Stimulated activated memory B cell treated with anti-CD40 and anti-IgM and Interleukin-4, amounts not matched to agents 10 μg/mL and 1 μg/mL and 100 μg/mL, for 72 hours (primary cell): ENCODE results near the gene TNFSF15.

Source experiments
- ATAC-seq: fragments of 150-1000 bp; cut with Tn5 transposase; 2 replicates; pipeline ENCODE4 v1.10.0; 2021
- H3K27ac Mint-ChIP-seq: one replicate; pipeline ENCODE4 v1.8.0; 2022; ENCODE audit warnings: mild to moderate bottlenecking, mixed read lengths
- H3K27me3 Mint-ChIP-seq: one replicate; pipeline ENCODE4 v1.8.0; 2022; ENCODE audit warnings: mixed read lengths
- H3K36me3 Mint-ChIP-seq: one replicate; pipeline ENCODE4 v1.8.0; 2022; ENCODE audit warnings: mixed read lengths
- H3K4me1 Mint-ChIP-seq: one replicate; pipeline ENCODE4 v1.8.0; 2022; ENCODE audit warnings: mixed read lengths
- H3K4me3 Mint-ChIP-seq: one replicate; pipeline ENCODE4 v1.8.0; 2022; ENCODE audit warnings: mild to moderate bottlenecking, moderate library complexity, mixed read lengths
- H3K9me3 Mint-ChIP-seq: one replicate; pipeline ENCODE4 v1.8.0; 2022; ENCODE audit warnings: mixed read lengths

Gene TNFSF15

DNA sequence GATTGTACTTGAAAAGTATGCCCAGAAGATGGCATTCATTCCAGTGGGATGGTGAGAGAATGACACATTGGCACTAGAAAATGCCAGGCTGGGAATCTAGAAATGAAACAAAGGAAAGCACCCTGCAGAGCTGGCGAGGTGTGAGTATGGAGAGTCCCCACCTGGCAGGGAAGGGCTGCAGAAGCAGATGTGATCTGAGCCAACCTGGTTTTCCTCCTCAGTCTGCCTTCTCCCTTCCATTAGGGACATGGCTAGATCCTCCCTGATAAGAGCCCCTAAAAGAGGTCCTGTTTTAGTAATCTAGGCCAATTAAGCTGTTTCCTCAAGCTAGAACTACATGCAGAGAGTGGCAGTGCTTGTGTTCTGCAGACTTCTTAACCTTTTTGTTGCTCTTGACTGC lies 24.7 kb upstream of the TNFSF15 start:
- H3K27ac Mint-ChIP-seq = no peak overlapping the region
- peaks cover 19% of the 10 kb centered on the region for H3K27me3 Mint-ChIP-seq
- no peak overlapping the region for H3K4me3 Mint-ChIP-seq
- peaks cover 6% of the 10 kb centered on the region for H3K4me1 Mint-ChIP-seq
- H3K36me3 Mint-ChIP-seq = no peaks in the 10 kb centered on the region
- no peaks in the 10 kb centered on the region for H3K9me3 Mint-ChIP-seq
- ATAC-seq = no peak

DNA sequence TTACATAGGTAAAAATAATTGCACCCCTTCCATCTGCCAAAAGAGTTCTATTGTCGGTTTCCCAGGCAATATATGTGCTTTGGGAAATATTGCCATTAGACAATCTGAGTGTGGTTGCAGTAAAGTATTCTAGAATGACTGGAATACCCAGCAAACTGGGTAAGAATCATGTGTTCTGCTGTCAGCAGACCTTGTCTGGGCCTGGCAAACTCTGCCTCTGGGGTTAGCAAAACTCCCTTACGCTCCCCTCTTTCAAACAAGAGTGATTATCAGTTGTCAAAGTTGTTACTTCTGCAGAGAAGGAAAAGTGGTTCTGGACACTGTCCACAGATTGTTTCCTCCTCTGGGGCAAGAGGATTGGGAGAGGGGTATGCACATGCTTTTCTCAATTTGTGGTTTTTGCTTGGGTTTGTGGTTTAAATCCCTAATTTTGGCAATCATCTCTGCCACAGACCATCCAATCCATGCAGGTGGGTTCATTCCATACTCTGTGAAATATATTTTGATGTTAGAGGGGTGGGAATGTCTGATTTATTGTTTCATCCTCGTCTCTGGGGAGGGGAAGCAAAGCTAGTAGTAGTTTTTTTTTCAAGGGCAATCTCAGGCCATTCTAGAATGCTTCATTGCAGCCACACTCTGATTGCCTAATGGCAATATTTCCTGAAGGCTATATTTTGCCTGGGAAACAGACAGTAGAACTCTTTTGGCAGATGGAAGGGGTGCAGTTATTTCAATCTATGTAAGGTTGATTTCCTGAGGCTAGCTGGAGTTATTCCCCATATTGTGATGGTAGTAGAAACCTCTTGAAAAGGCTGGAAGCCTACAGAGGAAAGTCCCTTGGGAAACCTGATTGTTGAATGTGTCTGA lies 24.0 kb upstream of the TNFSF15 start:
- Mint-ChIP-seq H3K4me3 (no peak overlapping the region), H3K27me3 (peaks cover 19% of the 10 kb centered on the region), H3K4me1 (peaks cover 6% of the 10 kb centered on the region), H3K36me3 (no peaks in the 10 kb centered on the region), H3K9me3 (no peaks in the 10 kb centered on the region), H3K27ac (no peak overlapping the region)
- ATAC-seq = no peak

DNA sequence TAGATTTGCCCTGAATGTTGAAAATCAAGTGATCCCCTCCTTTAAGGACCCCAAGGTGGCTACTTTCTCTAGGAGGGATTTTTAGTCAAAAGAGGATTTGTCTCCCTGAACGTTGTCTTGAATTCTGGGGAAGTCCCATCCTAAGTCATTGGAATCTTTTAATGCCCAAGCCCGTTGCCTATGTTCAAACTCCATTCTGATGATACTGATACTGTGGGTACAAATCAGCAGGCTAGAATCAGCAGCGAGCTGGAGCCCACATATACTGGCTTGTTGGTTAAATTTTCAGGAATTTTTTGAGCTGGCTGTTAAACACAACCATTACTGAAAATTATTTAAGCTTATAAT lies 22.4 kb upstream of the TNFSF15 start:
- Mint-ChIP-seq H3K36me3 (no peaks in the 10 kb centered on the region), H3K4me1 (peaks cover 6% of the 10 kb centered on the region), H3K4me3 (no peak overlapping the region), H3K27me3 (peaks cover 19% of the 10 kb centered on the region), H3K9me3 (no peaks in the 10 kb centered on the region), H3K27ac (no peak overlapping the region)
- ATAC-seq = no peak

GRCh38 chr9:114827641-114828302 lies 21.9 kb upstream of the TNFSF15 start:
- peak; percentile 68 for ATAC-seq
- Mint-ChIP-seq H3K27me3 (peaks cover 17% of the 10 kb centered on the region), H3K4me1 (peaks cover 6% of the 10 kb centered on the region), H3K9me3 (no peaks in the 10 kb centered on the region), H3K27ac (no peak overlapping the region), H3K36me3 (no peaks in the 10 kb centered on the region), H3K4me3 (no peak overlapping the region)

DNA sequence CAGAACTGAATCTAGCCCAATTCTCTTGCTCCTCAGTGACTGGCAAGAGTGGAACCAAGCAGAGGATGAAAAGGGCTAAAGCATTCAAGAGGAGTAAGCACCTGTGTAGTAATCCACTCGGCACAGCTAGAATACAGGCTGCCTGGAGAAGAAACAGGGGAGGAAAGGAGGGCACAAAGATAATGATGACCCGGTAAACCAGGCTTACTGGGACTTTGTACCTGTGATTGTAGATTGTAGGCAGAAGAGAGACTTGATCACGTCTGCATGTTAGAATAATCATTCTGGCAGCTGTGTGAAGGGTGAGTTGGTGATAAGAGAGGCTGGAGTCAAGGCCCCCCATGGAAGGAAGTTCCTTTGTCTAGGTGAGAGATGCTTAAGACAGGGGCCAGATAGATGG lies 20.6 kb upstream of the TNFSF15 start:
- no peak overlapping the region for H3K27ac Mint-ChIP-seq
- H3K9me3 Mint-ChIP-seq = no peaks in the 10 kb centered on the region
- no peak for ATAC-seq
- peaks cover 3% of the 10 kb centered on the region for H3K27me3 Mint-ChIP-seq
- no peak overlapping the region for H3K4me3 Mint-ChIP-seq
- H3K36me3 Mint-ChIP-seq = no peaks in the 10 kb centered on the region
- peaks cover 12% of the 10 kb centered on the region for H3K4me1 Mint-ChIP-seq

DNA sequence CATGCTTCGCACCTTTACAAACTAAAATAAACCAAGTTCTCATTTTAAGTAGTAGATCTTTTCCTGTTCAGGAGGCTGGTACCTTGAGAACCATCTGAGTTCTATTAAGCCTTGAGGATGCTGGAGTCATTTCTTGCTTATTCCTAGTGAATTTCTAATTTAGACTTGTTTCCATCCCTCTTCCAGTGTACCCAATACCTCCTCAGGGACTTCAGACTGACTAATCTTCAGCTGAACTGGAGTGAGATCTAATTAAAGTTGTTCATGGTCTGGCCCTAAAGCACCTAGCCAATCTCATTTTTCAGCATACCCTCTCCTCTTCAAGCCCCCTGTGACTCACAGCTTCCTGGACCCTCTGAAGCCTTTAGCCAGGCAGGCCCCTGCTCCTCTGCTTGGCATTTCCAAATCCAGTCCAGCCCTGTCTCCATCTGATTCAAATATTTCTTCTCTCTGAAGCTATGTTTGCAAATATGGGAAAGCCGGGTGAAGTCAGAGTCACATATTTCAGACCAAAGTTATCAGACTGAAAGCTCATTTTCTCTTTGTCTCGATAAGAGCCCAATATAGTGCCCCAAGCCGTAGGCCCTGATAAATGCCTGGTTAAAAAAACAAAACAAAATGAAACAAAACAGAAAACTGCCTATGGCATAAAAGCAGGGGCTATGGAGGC lies 19.4 kb upstream of the TNFSF15 start:
- no peak for ATAC-seq
- Mint-ChIP-seq H3K4me1 (peaks cover 12% of the 10 kb centered on the region), H3K27me3 (peaks cover 7% of the 10 kb centered on the region), H3K4me3 (no peak overlapping the region), H3K36me3 (no peaks in the 10 kb centered on the region), H3K27ac (no peak overlapping the region), H3K9me3 (no peaks in the 10 kb centered on the region)

DNA sequence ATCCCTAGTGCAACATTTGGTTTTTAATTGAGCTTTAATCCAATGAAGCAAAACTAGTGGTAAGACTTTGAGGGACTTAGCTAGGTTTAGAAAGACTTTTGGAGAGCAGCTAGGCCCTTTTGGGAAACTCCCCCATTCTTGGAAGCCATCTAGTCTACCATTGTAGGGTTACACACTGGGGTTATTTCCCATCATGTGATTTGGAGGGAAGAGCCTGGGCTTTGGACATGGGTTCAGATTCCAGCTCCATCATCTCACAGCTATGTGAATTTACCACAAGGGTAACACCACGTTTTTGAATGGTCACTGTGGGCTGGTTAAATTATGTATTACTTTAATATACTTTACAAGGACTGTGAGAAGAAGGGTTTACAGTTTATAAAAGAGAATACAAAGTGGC lies 18.3 kb upstream of the TNFSF15 start:
- H3K9me3 Mint-ChIP-seq = no peaks in the 10 kb centered on the region
- peaks cover 11% of the 10 kb centered on the region for H3K27me3 Mint-ChIP-seq
- no peak for ATAC-seq
- H3K36me3 Mint-ChIP-seq = no peaks in the 10 kb centered on the region
- no peak overlapping the region for H3K4me3 Mint-ChIP-seq
- no peak overlapping the region for H3K27ac Mint-ChIP-seq
- peaks cover 12% of the 10 kb centered on the region for H3K4me1 Mint-ChIP-seq

- H3K36me3 Mint-ChIP-seq = no peaks in the 10 kb centered on the region
- no peak overlapping the region for H3K4me3 Mint-ChIP-seq
- H3K4me1 Mint-ChIP-seq = peaks cover 12% of the 10 kb centered on the region
- peaks cover 11% of the 10 kb centered on the region for H3K27me3 Mint-ChIP-seq
- no peak for ATAC-seq
- no peak overlapping the region for H3K27ac Mint-ChIP-seq
- H3K9me3 Mint-ChIP-seq = no peaks in the 10 kb centered on the region
Observed at GRCh38 chr9:114823441-114823840, 17.6 kb upstream of the TNFSF15 start.

- no peak for ATAC-seq
- no peaks in the 10 kb centered on the region for H3K9me3 Mint-ChIP-seq
- H3K27me3 Mint-ChIP-seq = peaks cover 11% of the 10 kb centered on the region
- no peak overlapping the region for H3K4me3 Mint-ChIP-seq
- H3K36me3 Mint-ChIP-seq = no peaks in the 10 kb centered on the region
- H3K27ac Mint-ChIP-seq = no peak overlapping the region
- peaks cover 8% of the 10 kb centered on the region for H3K4me1 Mint-ChIP-seq
Observed at GRCh38 chr9:114822708-114823107, 16.9 kb upstream of the TNFSF15 start.

- peaks cover 6% of the 10 kb centered on the region for H3K4me1 Mint-ChIP-seq
- peaks cover 11% of the 10 kb centered on the region for H3K27me3 Mint-ChIP-seq
- no peaks in the 10 kb centered on the region for H3K9me3 Mint-ChIP-seq
- H3K27ac Mint-ChIP-seq = no peak overlapping the region
- no peak overlapping the region for H3K4me3 Mint-ChIP-seq
- no peaks in the 10 kb centered on the region for H3K36me3 Mint-ChIP-seq
- no peak for ATAC-seq
Observed at GRCh38 chr9:114820776-114821501, 15.1 kb upstream of the TNFSF15 start.

- Mint-ChIP-seq H3K4me1 (peaks cover 6% of the 10 kb centered on the region), H3K36me3 (peaks cover 5% of the 10 kb centered on the region), H3K9me3 (peaks cover 3% of the 10 kb centered on the region), H3K27ac (no peak overlapping the region), H3K4me3 (no peak overlapping the region), H3K27me3 (peaks cover 20% of the 10 kb centered on the region)
- no peak for ATAC-seq
Observed at GRCh38 chr9:114818178-114818577, 12.3 kb upstream of the TNFSF15 start.

GRCh38 chr9:114813717-114814418 lies 8.0 kb upstream of the TNFSF15 start:
- ATAC-seq = no peak
- peaks cover 7% of the 10 kb centered on the region for H3K4me1 Mint-ChIP-seq
- no peak overlapping the region for H3K27ac Mint-ChIP-seq
- H3K27me3 Mint-ChIP-seq = peaks cover 17% of the 10 kb centered on the region
- no peak overlapping the region for H3K4me3 Mint-ChIP-seq
- H3K9me3 Mint-ChIP-seq = peaks cover 3% of the 10 kb centered on the region
- H3K36me3 Mint-ChIP-seq = peaks cover 5% of the 10 kb centered on the region

GRCh38 chr9:114811966-114812636 lies 6.3 kb upstream of the TNFSF15 start:
- peaks cover 3% of the 10 kb centered on the region for H3K9me3 Mint-ChIP-seq
- ATAC-seq = no peak

GRCh38 chr9:114811301-114811700 lies 5.5 kb upstream of the TNFSF15 start:
- Mint-ChIP-seq H3K36me3 (peaks cover 5% of the 10 kb centered on the region), H3K27ac (no peak overlapping the region)

More at GRCh38 chr9:114811966-114812636, 6.3 kb upstream of the TNFSF15 start:
- Mint-ChIP-seq H3K36me3 (peaks cover 5% of the 10 kb centered on the region), H3K4me3 (no peak overlapping the region), H3K27ac (no peak overlapping the region), H3K27me3 (peaks cover 17% of the 10 kb centered on the region), H3K4me1 (peaks cover 24% of the 10 kb centered on the region)

More at GRCh38 chr9:114811301-114811700, 5.5 kb upstream of the TNFSF15 start:
- Mint-ChIP-seq H3K4me3 (no peak overlapping the region), H3K9me3 (peaks cover 3% of the 10 kb centered on the region), H3K4me1 (peaks cover 32% of the 10 kb centered on the region), H3K27me3 (peaks cover 17% of the 10 kb centered on the region)
- ATAC-seq = no peak
